ENCODE measurements around the gene DACT1. TPM values are rescaled to one million over a fixed set of nuclear protein-coding genes. Genes with fewer than 3 reads are reported as not detected.

The DACT1 gene
- total and polyA plus RNA-seq, 2 of the 13 experiments (the other 11 are each of a cell fraction or from before 2014, with no cell fraction given): 0.01 TPM; not detected in 1

DNA sequence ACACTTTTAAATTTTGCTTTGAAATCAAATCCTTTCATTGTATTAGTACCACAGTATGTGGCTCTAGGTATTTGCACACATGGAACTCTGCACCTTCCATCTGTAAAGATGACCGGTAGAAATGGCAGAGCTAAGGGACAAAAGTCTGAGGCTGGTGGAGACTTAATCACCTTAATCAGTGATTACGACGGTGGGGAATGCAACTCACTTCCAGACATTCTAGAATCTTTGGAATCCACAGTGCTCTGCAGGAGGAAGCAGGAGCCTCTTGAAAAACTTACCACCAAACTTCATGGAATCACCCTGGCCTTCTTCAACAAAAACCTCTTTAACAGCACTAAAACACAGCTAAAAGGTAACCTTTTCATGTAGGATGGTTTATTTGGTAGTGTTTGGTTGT, 3.9 kb upstream of the DACT1 start:
- H3K4me3 ChIP-seq (replicated peaks in 1 of 3; ENCODE audit: insufficient read depth in 1 of 3, low read depth in 2 of 3, low read length in 3 of 3): no peak overlapping the region
- no peak overlapping the region for H3K27ac ChIP-seq (ENCODE audit: extremely low read length, insufficient read depth, low read length)
- ATAC-seq: no peak
- no peak for FAIRE-seq
- H3K79me2 ChIP-seq (ENCODE audit: insufficient read depth, low read length): no peaks in the 10 kb centered on the region
- no peak for DNase-seq (ENCODE audit: low spot score)
- H3K36me3 ChIP-seq (replicated peaks in 1 of 2; ENCODE audit: control insufficient read depth in 1 of 2, insufficient read depth in 2 of 2, low read length in 2 of 2): no peaks in the 10 kb centered on the region
- H3K4me1 ChIP-seq (ENCODE audit: insufficient read depth, low read length): peaks cover 7% of the 10 kb centered on the region
- H3K9me3 ChIP-seq (ENCODE audit: low read length): no peaks in the 10 kb centered on the region
- H4K20me1 ChIP-seq (ENCODE audit: insufficient read depth, low read length): no peaks in the 10 kb centered on the region
- BruUV-seq (replicated peaks): no TSS peak
- intact Hi-C loops (cut with micrococcal nuclease; ENCODE audit: unreplicated experiment): no loop called here
- peaks cover 6 to 53% of the 10 kb centered on the region in 2 experiments for H3K27me3 ChIP-seq (ENCODE audit: control insufficient read depth in 1 of 2, insufficient read depth in 2 of 2, low read length in 2 of 2)
- ChIA-PET POLR2A (no interaction called here), CTCF (ENCODE audit: low intra/inter-chr PET ratio, low total read pairs) (no interaction called here)
- H3K9ac ChIP-seq (ENCODE audit: insufficient read depth, low read depth, low read length): no peak overlapping the region
- no peak overlapping the region for H2AFZ ChIP-seq (ENCODE audit: low read length)
- 6% methylated on average over 3 of the region's 3 CpGs for WGBS (ENCODE audit: low lambda C conversion rate)
- in situ Hi-C loops (cut with HindIII; ENCODE audit: extremely low pct_ligation_motif_present, low pct_unique_long_range_greater_than_20kb): no loop called here
- H3K4me2 ChIP-seq (ENCODE audit: low read depth, low read length): no peak overlapping the region
- TF ChIP-seq, protein P1, sequence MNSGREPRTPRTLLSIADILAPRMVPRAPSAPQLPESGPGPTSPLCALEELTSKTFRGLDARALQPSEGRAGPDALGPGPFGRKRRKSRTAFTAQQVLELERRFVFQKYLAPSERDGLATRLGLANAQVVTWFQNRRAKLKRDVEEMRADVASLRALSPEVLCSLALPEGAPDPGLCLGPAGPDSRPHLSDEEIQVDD (CRISPR knock-in tag; IDR thresholded peaks at IDR 0.05; ENCODE audit: borderline replicate concordance): no peak
- TF ChIP-seq ZNF660 (CRISPR knock-in tag; IDR thresholded peaks at IDR 0.05; ENCODE audit: borderline replicate concordance, low read depth) (no peak), ZBTB21 (CRISPR knock-in tag; IDR thresholded peaks at IDR 0.05) (no peak), HDAC1 (CRISPR knock-in tag; IDR thresholded peaks at IDR 0.05) (no peak), CENPX (CRISPR knock-in tag; IDR thresholded peaks at IDR 0.05) (no peak), CHD4 (IDR thresholded peaks at IDR 0.05; ENCODE audit: borderline replicate concordance, low read length) (no peak), HMGA1 (CRISPR knock-in tag; conservative IDR thresholded peaks at IDR 0.05) (no peak), MEF2D (CRISPR knock-in tag; IDR thresholded peaks at IDR 0.05) (no peak)
- TF ChIP-seq, protein P2, sequence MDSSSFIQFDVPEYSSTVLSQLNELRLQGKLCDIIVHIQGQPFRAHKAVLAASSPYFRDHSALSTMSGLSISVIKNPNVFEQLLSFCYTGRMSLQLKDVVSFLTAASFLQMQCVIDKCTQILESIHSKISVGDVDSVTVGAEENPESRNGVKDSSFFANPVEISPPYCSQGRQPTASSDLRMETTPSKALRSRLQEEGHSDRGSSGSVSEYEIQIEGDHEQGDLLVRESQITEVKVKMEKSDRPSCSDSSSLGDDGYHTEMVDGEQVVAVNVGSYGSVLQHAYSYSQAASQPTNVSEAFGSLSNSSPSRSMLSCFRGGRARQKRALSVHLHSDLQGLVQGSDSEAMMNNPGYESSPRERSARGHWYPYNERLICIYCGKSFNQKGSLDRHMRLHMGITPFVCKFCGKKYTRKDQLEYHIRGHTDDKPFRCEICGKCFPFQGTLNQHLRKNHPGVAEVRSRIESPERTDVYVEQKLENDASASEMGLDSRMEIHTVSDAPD (CRISPR knock-in tag; IDR thresholded peaks at IDR 0.05): no peak

Measured in HepG2 (cell line).